NCI-H748 treated with DMSO at 0.1 percent for 48 hours (cell line): ENCODE measurements around the gene OR2T1.
"Not testable (repeated sequence)": the region's sequence is repeated elsewhere in the genome, so short reads cannot be mapped to it uniquely, and the experiment has no call there.

Source experiments
- DNase-seq: peaks from one replicate; lab custom pipeline; 2025; lab: John Stamatoyannopoulos, UW

The OR2T1 gene

GRCh38 chr1:248436303-248436702, 33.5 kb downstream of the OR2T1 start:
- DNase-seq: not testable (repeated sequence)

- not testable (repeated sequence) for DNase-seq
Observed at GRCh38 chr1:248438668-248439067, 35.8 kb downstream of the OR2T1 start.

GRCh38 chr1:248439283-248439682, 36.4 kb downstream of the OR2T1 start:
- DNase-seq: not testable (repeated sequence)

GRCh38 chr1:248442500-248443277, 39.8 kb downstream of the OR2T1 start:
- not testable (repeated sequence) for DNase-seq

GRCh38 chr1:248444603-248445002, 41.8 kb downstream of the OR2T1 start:
- DNase-seq: not testable (repeated sequence)

GRCh38 chr1:248445399-248445798, 42.6 kb downstream of the OR2T1 start, which contains the start of gene OR2T2:
TSS of gene OR2T2 (plus strand) at chr1:248445637. CDS start at chr1:248452798, 7,161 bp downstream.
- not testable (repeated sequence) for DNase-seq

GRCh38 chr1:248448409-248449074, 45.7 kb downstream of the OR2T1 start:
- not testable (repeated sequence) for DNase-seq

- DNase-seq: not testable (repeated sequence)
Observed at GRCh38 chr1:248449821-248450465, 47.1 kb downstream of the OR2T1 start.

GRCh38 chr1:248450466-248451145, 47.8 kb downstream of the OR2T1 start:
- DNase-seq: not testable (repeated sequence)

- not testable (repeated sequence) for DNase-seq
Observed at GRCh38 chr1:248453619-248454018, 50.8 kb downstream of the OR2T1 start.

GRCh38 chr1:248455045-248455444, 52.2 kb downstream of the OR2T1 start:
- DNase-seq: not testable (repeated sequence)

GRCh38 chr1:248456635-248457034, 53.8 kb downstream of the OR2T1 start:
- DNase-seq: not testable (repeated sequence)
